ENCODE results near the gene C10orf62.
"Not testable (repeated sequence)": the region's sequence is repeated elsewhere in the genome, so short reads cannot be mapped to it uniquely, and the experiment has no call there.

C10orf62 gene

GRCh38 chr10:97632949-97633884 is 43.7 kb downstream of the C10orf62 start, which contains the start of gene MORN4:
Gene MORN4, minus strand, starts transcription at chr10:97633500. Its CDS starts 13,847 bp downstream, at chr10:97619653.
- FAIRE-seq, result no peak

- FAIRE-seq, result no peak
Observed at GRCh38 chr10:97633921-97634320, 44.4 kb downstream of the C10orf62 start.

- no peak for FAIRE-seq
Observed at GRCh38 chr10:97635577-97635976, 46.1 kb downstream of the C10orf62 start.

- FAIRE-seq, result not testable (repeated sequence)
Observed at GRCh38 chr10:97639090-97639489, 49.6 kb downstream of the C10orf62 start.

GRCh38 chr10:97640174-97640867 is 50.8 kb downstream of the C10orf62 start, which contains the start of gene PI4K2A:
Gene PI4K2A, plus strand, starts transcription at chr10:97640671. Its CDS starts 72 bp downstream, at chr10:97640743.
- no peak for FAIRE-seq
